B cell (primary cell): ENCODE data around the gene STK38L. TPM values are rescaled to one million over a fixed set of nuclear protein-coding genes. Genes with fewer than 3 reads are reported as not detected.

Source experiments
- ATAC-seq: fragments of 200-7000 bp; cut with Tn5 transposase; one replicate; pipeline ENCODE4 v1.10.0; 2021; ENCODE audit warnings: low read depth, mild to moderate bottlenecking, moderate number of reproducible peaks, moderate library complexity
- CTCF ChIA-PET: fragments of 350-600 bp; sonication (Branson Sonifier 250); formaldehyde crosslinking; loops from one replicate; lab custom pipeline; 2021; ENCODE audit warnings: antibody characterized with exemption, inconsistent platforms; lab: Charles Lee
- POLR2A ChIA-PET: fragments of 350-600 bp; sonication (Branson Sonifier 250); formaldehyde crosslinking; loops from one replicate; lab custom pipeline; 2021; ENCODE audit warnings: antibody characterized with exemption; lab: Charles Lee
- DNase-seq: peaks from one replicate; pipeline ENCODE4 v3.0.0; 2013
- H2AFZ ChIP-seq: 2 replicates; pipeline ENCODE4 v1.6.1; 2012; ENCODE audit warnings: mild to moderate bottlenecking, low read depth, low read length; ENCODE audit not compliant: insufficient read depth, poor library complexity, severe bottlenecking
- H3K27ac ChIP-seq, 2 donors: 1 replicate in 1 of 2; 2 replicates in 1 of 2; pipeline ENCODE4 v1.5.1; 2012 to 2013; ENCODE audit warnings: low read length in 2 of 2, mild to moderate bottlenecking in 2 of 2, moderate library complexity in 1 of 2
- H3K27me3 ChIP-seq, 4 experiments: fragments of 200-600 bp in 1 of 4; sonication (generic) in 1 of 4; replicated peaks in 1 of 4; 1 replicate in 2 of 4; 2 replicates in 2 of 4; pipeline versions ENCODE4 v1.6.1 to v1.7.0; 2013 to 2016; ENCODE audit warnings: low read length in 3 of 4, mild to moderate bottlenecking in 2 of 4, mixed read lengths in 1 of 4, moderate library complexity in 1 of 4; ENCODE audit not compliant: insufficient read depth in 4 of 4, control insufficient read depth in 3 of 4; ENCODE audit errors: control extremely low read depth in 1 of 4
- H3K36me3 ChIP-seq, 2 experiments: replicated peaks in 1 of 2; 1 replicate in 1 of 2; 2 replicates in 1 of 2; pipeline versions ENCODE4 v1.6.1 to v1.7.1; 2013; ENCODE audit warnings: low read length in 1 of 2; ENCODE audit not compliant: insufficient read depth in 2 of 2, control insufficient read depth in 1 of 2; ENCODE audit errors: control extremely low read depth in 1 of 2, extremely low read depth in 1 of 2
- H3K4me1 ChIP-seq, 2 donors: fragments of 200-600 bp in 1 of 2; sonication (generic) in 1 of 2; 1 replicate in 1 of 2; 2 replicates in 1 of 2; pipeline versions ENCODE4 v1.5.1 to v1.6.1; 2013 to 2017; ENCODE audit warnings: low read length in 2 of 2; ENCODE audit not compliant: control insufficient read depth in 2 of 2, insufficient read depth in 2 of 2
- H3K4me2 ChIP-seq: replicated peaks from 2 replicates; pipeline ENCODE3; 2012; ENCODE audit warnings: mild to moderate bottlenecking, low read depth, low read length; ENCODE audit not compliant: poor library complexity, severe bottlenecking
- H3K4me3 ChIP-seq, 5 experiments: fragments of 200-600 bp in 1 of 5; sonication (generic) in 1 of 5; 1 replicate in 3 of 5; 2 replicates in 2 of 5; pipeline versions ENCODE4 v1.5.1 to v1.7.0; 2011 to 2016; ENCODE audit warnings: low read length in 4 of 5, mild to moderate bottlenecking in 4 of 5, low read depth in 2 of 5, control low read depth in 1 of 5, moderate library complexity in 1 of 5; ENCODE audit not compliant: insufficient read depth in 1 of 5; ENCODE audit errors: control extremely low read depth in 1 of 5, extremely low read depth in 1 of 5
- H3K79me2 ChIP-seq: fragments of 200-600 bp; sonication (generic); one replicate; pipeline ENCODE4 v1.6.0; 2016; ENCODE audit warnings: low read length; ENCODE audit not compliant: control insufficient read depth, insufficient read depth
- H3K9ac ChIP-seq: fragments of 200-600 bp; sonication (generic); 2 replicates; pipeline ENCODE4 v1.6.1; 2017; ENCODE audit warnings: mild to moderate bottlenecking, low read length, moderate library complexity
- H3K9me3 ChIP-seq, 3 donors: one replicate each; pipeline versions ENCODE4 v1.6.1 to v1.7.1; 2013; ENCODE audit warnings: low read length in 2 of 3; ENCODE audit not compliant: control insufficient read depth in 2 of 3, insufficient read depth in 1 of 3; ENCODE audit errors: control extremely low read depth in 1 of 3
- H4K20me1 ChIP-seq: 2 replicates; pipeline ENCODE4 v1.6.0; 2012; ENCODE audit warnings: mild to moderate bottlenecking, low read length; ENCODE audit not compliant: insufficient read depth, control insufficient read depth, poor library complexity, severe bottlenecking
- H3K27ac Mint-ChIP-seq: one replicate; pipeline ENCODE4 v1.8.0; 2021; ENCODE audit warnings: mixed read lengths
- H3K27me3 Mint-ChIP-seq: one replicate; pipeline ENCODE4 v1.8.0; 2021; ENCODE audit warnings: mixed read lengths
- H3K4me1 Mint-ChIP-seq: one replicate; pipeline ENCODE4 v1.8.0; 2021; ENCODE audit warnings: mixed read lengths
- H3K4me3 Mint-ChIP-seq: one replicate; pipeline ENCODE4 v1.8.0; 2021; ENCODE audit warnings: mixed read lengths
- H3K9me3 Mint-ChIP-seq: one replicate; pipeline ENCODE4 v1.8.0; 2022; ENCODE audit warnings: mixed read lengths; ENCODE audit not compliant: insufficient read depth
- EZH2 ChIP-seq: IDR thresholded peaks from 2 replicates; pipeline ENCODE4 v1.6.1; 2012; ENCODE audit warnings: borderline replicate concordance, low read depth, mild to moderate bottlenecking, moderate library complexity, low read length; ENCODE audit not compliant: insufficient read depth, poor library complexity, severe bottlenecking
- WGBS: methylation state at CpG from one replicate; pipeline ENCODE4 v1.1.5; 2013; ENCODE audit warnings: missing lambda C conversion rate; ENCODE audit not compliant: insufficient coverage; 5-methylcytosine and 5-hydroxymethylcytosine counted together
- intact Hi-C: fragments of 100-400 bp; cut with micrococcal nuclease; formaldehyde crosslinking; loops from one replicate; pipeline ENCODE4 v1.10.0; 2022
- polyA plus RNA-seq: library from polyadenylated mRNA; depleted of rRNA; stranded (reverse); fragments of >200 nt; gene quantifications from 2 replicates; pipeline ENCODE4 v1.2.3, GENCODE V29; 2012
- total RNA-seq, 2 donors: library from RNA; stranded (reverse); fragments of 120-200 nt in 1 of 2; gene quantifications; 1 replicate in 1 of 2; 2 replicates in 1 of 2; pipeline versions ENCODE4 v1.2.3 to v1.2.4, GENCODE V29; 2013 to 2022
- TF ChIP-seq, protein P1 (sequence below): fragments of 200-600 bp; IDR thresholded peaks from one replicate; pipeline ENCODE4 v1.8.0; 2022; ENCODE audit warnings: antibody characterized with exemption, mild to moderate bottlenecking

The STK38L gene
- total and polyA plus RNA-seq, 2 donors (not counting 1 experiment from before 2014, with no cell fraction given), result 5.5 to 21.2 TPM

DNA sequence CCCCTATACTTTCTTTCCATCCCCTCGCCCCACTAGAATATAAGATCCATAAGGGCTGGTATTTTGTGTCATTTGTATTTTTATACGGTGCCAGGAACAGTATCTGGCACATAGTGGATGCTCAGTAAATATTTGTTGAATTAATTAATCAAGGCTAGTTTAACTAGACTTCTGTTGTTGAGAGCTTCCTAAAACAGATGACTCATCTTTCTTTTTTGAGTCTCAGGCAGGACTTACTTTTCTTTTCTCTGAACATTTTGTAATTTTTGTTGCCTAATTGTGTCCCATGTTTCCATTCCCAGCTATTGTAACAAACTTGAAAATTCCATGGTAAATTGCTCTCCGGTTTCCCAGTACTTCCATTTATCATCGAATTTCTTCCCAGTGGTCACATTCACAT is 16.7 kb downstream of the STK38L start:
- ChIA-PET CTCF (no interaction called here), POLR2A (no interaction called here)
- ATAC-seq (no peak), DNase-seq (no peak)
- Mint-ChIP-seq H3K4me3 (no peak overlapping the region), H3K4me1 (peaks cover 13% of the 10 kb centered on the region), H3K9me3 (no peaks in the 10 kb centered on the region), H3K27ac (no peak overlapping the region), H3K27me3 (no peaks in the 10 kb centered on the region)
- no peaks in the 10 kb centered on the region for H3K36me3 ChIP-seq
- no peak overlapping the region for H3K9ac ChIP-seq
- H3K27ac ChIP-seq, result no peak overlapping the region
- intact Hi-C loops, result no loop called here
- TF ChIP-seq, protein P1, sequence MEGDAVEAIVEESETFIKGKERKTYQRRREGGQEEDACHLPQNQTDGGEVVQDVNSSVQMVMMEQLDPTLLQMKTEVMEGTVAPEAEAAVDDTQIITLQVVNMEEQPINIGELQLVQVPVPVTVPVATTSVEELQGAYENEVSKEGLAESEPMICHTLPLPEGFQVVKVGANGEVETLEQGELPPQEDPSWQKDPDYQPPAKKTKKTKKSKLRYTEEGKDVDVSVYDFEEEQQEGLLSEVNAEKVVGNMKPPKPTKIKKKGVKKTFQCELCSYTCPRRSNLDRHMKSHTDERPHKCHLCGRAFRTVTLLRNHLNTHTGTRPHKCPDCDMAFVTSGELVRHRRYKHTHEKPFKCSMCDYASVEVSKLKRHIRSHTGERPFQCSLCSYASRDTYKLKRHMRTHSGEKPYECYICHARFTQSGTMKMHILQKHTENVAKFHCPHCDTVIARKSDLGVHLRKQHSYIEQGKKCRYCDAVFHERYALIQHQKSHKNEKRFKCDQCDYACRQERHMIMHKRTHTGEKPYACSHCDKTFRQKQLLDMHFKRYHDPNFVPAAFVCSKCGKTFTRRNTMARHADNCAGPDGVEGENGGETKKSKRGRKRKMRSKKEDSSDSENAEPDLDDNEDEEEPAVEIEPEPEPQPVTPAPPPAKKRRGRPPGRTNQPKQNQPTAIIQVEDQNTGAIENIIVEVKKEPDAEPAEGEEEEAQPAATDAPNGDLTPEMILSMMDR, result no peak
- no peak for TF ChIP-seq EZH2
- peaks cover 3% of the 10 kb centered on the region for H4K20me1 ChIP-seq
- H3K9me3 ChIP-seq, result no peaks in the 10 kb centered on the region
- no peak overlapping the region for H3K4me3 ChIP-seq
- no peak overlapping the region for H3K4me2 ChIP-seq
- no CpG with 5 or more reads among the region's 4 CpGs for WGBS
- H3K4me1 ChIP-seq, result no peaks in the 10 kb centered on the region
- H3K79me2 ChIP-seq, result peaks cover 20% of the 10 kb centered on the region
- no peaks in the 10 kb centered on the region for H3K27me3 ChIP-seq
- H2AFZ ChIP-seq, result no peak overlapping the region

DNA sequence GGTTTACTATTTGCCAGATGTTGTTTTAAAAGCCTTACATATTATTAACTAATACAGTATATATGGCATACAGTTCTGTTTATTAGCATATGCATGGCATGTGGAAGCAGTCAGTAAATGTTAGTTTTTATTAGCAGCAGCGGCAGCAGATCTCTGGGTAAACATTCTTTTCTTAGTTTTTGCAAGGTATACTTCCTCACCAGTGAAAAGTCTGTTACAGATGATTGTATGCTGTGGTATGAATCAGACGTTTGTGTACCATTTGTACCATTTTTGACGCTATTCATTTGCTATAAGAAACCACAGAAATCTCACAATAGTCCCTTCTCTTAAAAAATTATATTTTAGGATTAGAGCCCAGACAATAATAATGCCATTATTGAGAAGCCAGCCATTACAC is 17.8 kb downstream of the STK38L start:
- Mint-ChIP-seq H3K27me3 (no peaks in the 10 kb centered on the region), H3K4me3 (no peak overlapping the region), H3K4me1 (peaks cover 11% of the 10 kb centered on the region), H3K27ac (no peak overlapping the region), H3K9me3 (no peaks in the 10 kb centered on the region)
- H3K27ac ChIP-seq, result no peak overlapping the region
- H3K9me3 ChIP-seq, result no peaks in the 10 kb centered on the region
- ChIA-PET POLR2A (no interaction called here), CTCF (no interaction called here)
- H4K20me1 ChIP-seq, result peaks cover 3% of the 10 kb centered on the region
- no peak overlapping the region for H3K9ac ChIP-seq
- H3K27me3 ChIP-seq, result no peaks in the 10 kb centered on the region
- intact Hi-C loops, result no loop called here
- no peak for DNase-seq
- no peak overlapping the region for H2AFZ ChIP-seq
- TF ChIP-seq, protein P1, result no peak
- TF ChIP-seq EZH2, result no peak
- H3K4me3 ChIP-seq, result no peak overlapping the region
- H3K36me3 ChIP-seq, result no peaks in the 10 kb centered on the region
- WGBS, result 80% methylated on average over 1 of the region's 3 CpGs
- peaks cover 10% of the 10 kb centered on the region for H3K79me2 ChIP-seq
- H3K4me2 ChIP-seq, result no peak overlapping the region
- no peak for ATAC-seq
- H3K4me1 ChIP-seq, result no peaks in the 10 kb centered on the region
